ENCODE measurements around the gene CCDC188. TPM values are rescaled to one million over a fixed set of nuclear protein-coding genes. Genes with fewer than 3 reads are reported as not detected.
"Not testable (repeated sequence)": the region's sequence is repeated elsewhere in the genome, so short reads cannot be mapped to it uniquely, and the experiment has no call there.

CCDC188 gene
- total and polyA plus RNA-seq, 2 of the 13 experiments (the other 11 are each of a cell fraction or from before 2014, with no cell fraction given) = not detected

- no peak for TF ChIP-seq ZNF407 (CRISPR knock-in tag; IDR thresholded peaks at IDR 0.05; ENCODE audit: not compliant biosample characterization)
These were observed 14.0 kb upstream of the CCDC188 start (continued) for GRCh38 chr22:20164863-20165262.

- H3K36me3 ChIP-seq (replicated peaks in 1 of 2; ENCODE audit: control insufficient read depth in 1 of 2, insufficient read depth in 2 of 2, low read length in 2 of 2) = no peaks in the 10 kb centered on the region
- ChIA-PET POLR2A (no interaction called here), CTCF (ENCODE audit: low intra/inter-chr PET ratio, low total read pairs) (interaction anchor here (4.1 kb wide), 1 partner anchor 125 kb away, joined by 28 read pairs; no protein-coding TSS in a partner anchor)
- in situ Hi-C loops (cut with HindIII; ENCODE audit: extremely low pct_ligation_motif_present, low pct_unique_long_range_greater_than_20kb) = loop anchor here (25.0 kb wide), 1 partner anchor 1198 kb away; no protein-coding TSS in a partner anchor
- H2AFZ ChIP-seq (ENCODE audit: low read length) = no peak overlapping the region
- H3K4me1 ChIP-seq (ENCODE audit: insufficient read depth, low read length) = no peaks in the 10 kb centered on the region
- H3K27me3 ChIP-seq (ENCODE audit: control insufficient read depth in 1 of 2, insufficient read depth in 2 of 2, low read length in 2 of 2) = peaks cover 9 to 32% of the 10 kb centered on the region in 2 experiments; a peak in 4 of 5 replicates
- no peak overlapping the region for H3K27ac ChIP-seq (ENCODE audit: extremely low read length, insufficient read depth, low read length)
- H3K4me3 ChIP-seq (replicated peaks in 1 of 3; ENCODE audit: insufficient read depth in 1 of 3, low read depth in 2 of 3, low read length in 3 of 3) = no peak overlapping the region
- no peak for TF ChIP-seq MIER3 (CRISPR knock-in tag; IDR thresholded peaks at IDR 0.05; ENCODE audit: borderline replicate concordance)
- TF ChIP-seq NR2F1 (CRISPR knock-in tag; IDR thresholded peaks at IDR 0.05) = no peak
- TF ChIP-seq, protein P1, sequence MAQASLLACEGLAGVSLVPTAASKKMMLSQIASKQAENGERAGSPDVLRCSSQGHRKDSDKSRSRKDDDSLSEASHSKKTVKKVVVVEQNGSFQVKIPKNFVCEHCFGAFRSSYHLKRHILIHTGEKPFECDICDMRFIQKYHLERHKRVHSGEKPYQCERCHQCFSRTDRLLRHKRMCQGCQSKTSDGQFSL (CRISPR knock-in tag; IDR thresholded peaks at IDR 0.05) = no peak
- no peak for TF ChIP-seq ZNF24 (IDR thresholded peaks at IDR 0.05)
- no peak for TF ChIP-seq ZNF768 (CRISPR knock-in tag; IDR thresholded peaks at IDR 0.05)
- no peak for TF ChIP-seq PLRG1 (conservative IDR thresholded peaks at IDR 0.05)
- WGBS (ENCODE audit: low lambda C conversion rate) = 4% methylated on average over 7 of the region's 10 CpGs
- no peak overlapping the region for H3K9ac ChIP-seq (ENCODE audit: insufficient read depth, low read depth, low read length)
- no peaks in the 10 kb centered on the region for H3K9me3 ChIP-seq (ENCODE audit: low read length)
- intact Hi-C loops (cut with micrococcal nuclease; ENCODE audit: unreplicated experiment) = no loop called here
- no TSS peak for BruUV-seq (replicated peaks)
- ATAC-seq = no peak
- DNase-seq (ENCODE audit: low spot score) = no peak
- H4K20me1 ChIP-seq (ENCODE audit: insufficient read depth, low read length) = no peaks in the 10 kb centered on the region
- no peak overlapping the region for H3K4me2 ChIP-seq (ENCODE audit: low read depth, low read length)
- FAIRE-seq = no peak
- H3K79me2 ChIP-seq (ENCODE audit: insufficient read depth, low read length) = no peaks in the 10 kb centered on the region
These were observed 9.2 kb upstream of the CCDC188 start for GRCh38 chr22:20160041-20160440.

- H3K79me2 ChIP-seq (ENCODE audit: insufficient read depth, low read length); H3K9ac ChIP-seq (ENCODE audit: insufficient read depth, low read depth, low read length); POLR2A ChIA-PET; H3K36me3 ChIP-seq (replicated peaks in 1 of 2; ENCODE audit: control insufficient read depth in 1 of 2, insufficient read depth in 2 of 2, low read length in 2 of 2); FAIRE-seq; H3K4me3 ChIP-seq (replicated peaks in 1 of 3; ENCODE audit: insufficient read depth in 1 of 3, low read depth in 2 of 3, low read length in 3 of 3); H3K4me1 ChIP-seq (ENCODE audit: insufficient read depth, low read length); BruUV-seq (replicated peaks); H3K27ac ChIP-seq (ENCODE audit: extremely low read length, insufficient read depth, low read length); H2AFZ ChIP-seq (ENCODE audit: low read length); H4K20me1 ChIP-seq (ENCODE audit: insufficient read depth, low read length); DNase-seq (ENCODE audit: low spot score); H3K4me2 ChIP-seq (ENCODE audit: low read depth, low read length); H3K9me3 ChIP-seq (ENCODE audit: low read length); intact Hi-C loops (cut with micrococcal nuclease; ENCODE audit: unreplicated experiment); ATAC-seq: not testable (repeated sequence)
- peaks cover 9 to 34% of the 10 kb centered on the region in 2 experiments; a peak in 4 of 5 replicates for H3K27me3 ChIP-seq (ENCODE audit: control insufficient read depth in 1 of 2, insufficient read depth in 2 of 2, low read length in 2 of 2)
- WGBS (ENCODE audit: low lambda C conversion rate) = 7% methylated on average over 2 of the region's 14 CpGs
- CTCF ChIA-PET (ENCODE audit: low intra/inter-chr PET ratio, low total read pairs) = interaction anchor here (0.7 to 4.1 kb wide), 2 partner anchors 79 to 126 kb away, joined by 3 to 28 read pairs; no protein-coding TSS in a partner anchor
- in situ Hi-C loops (cut with HindIII; ENCODE audit: extremely low pct_ligation_motif_present, low pct_unique_long_range_greater_than_20kb) = loop anchor here (5.0 to 25.0 kb wide), 3 partner anchors 75 to 1197 kb away; no protein-coding TSS in a partner anchor
These were observed 8.7 kb upstream of the CCDC188 start for GRCh38 chr22:20159531-20159930.
